COLO668 (cell line): ENCODE measurements around the gene C1GALT1C1.
"Not testable (repeated sequence)": the region's sequence is repeated elsewhere in the genome, so short reads cannot be mapped to it uniquely, and the experiment has no call there.

Source experiments
- DNase-seq: peaks from one replicate; lab custom pipeline; 2025; ENCODE audit not compliant: unreplicated experiment; lab: John Stamatoyannopoulos, UW

The C1GALT1C1 gene

GRCh38 chrX:120629667-120630537 lies at the start of gene C1GALT1C1:
TSS of gene C1GALT1C1 (minus strand) at chrX:120630054. CDS start at chrX:120627166, 2,888 bp downstream.
- peak; percentile 97 for DNase-seq

GRCh38 chrX:120677004-120677652 lies 47.3 kb upstream of the C1GALT1C1 start:
- DNase-seq, result no peak

- DNase-seq, result no peak
These were observed 43.1 kb upstream of the C1GALT1C1 start for GRCh38 chrX:120672841-120673530.

- no peak for DNase-seq
These were observed 42.5 kb upstream of the C1GALT1C1 start for GRCh38 chrX:120672389-120672788.

- DNase-seq, result no peak
These were observed 42.1 kb upstream of the C1GALT1C1 start for GRCh38 chrX:120671963-120672362.

GRCh38 chrX:120668357-120668756 lies 38.5 kb upstream of the C1GALT1C1 start:
- no peak for DNase-seq

- not testable (repeated sequence) for DNase-seq
These were observed 34.7 kb upstream of the C1GALT1C1 start for GRCh38 chrX:120664535-120664934.

GRCh38 chrX:120664081-120664480 lies 34.2 kb upstream of the C1GALT1C1 start:
- DNase-seq, result no peak

GRCh38 chrX:120662662-120663061 lies 32.8 kb upstream of the C1GALT1C1 start:
- no peak for DNase-seq

GRCh38 chrX:120660637-120661036 lies 30.8 kb upstream of the C1GALT1C1 start:
- no peak for DNase-seq

- no peak for DNase-seq
These were observed 23.1 kb upstream of the C1GALT1C1 start for GRCh38 chrX:120653000-120653399.

GRCh38 chrX:120652256-120652655 lies 22.4 kb upstream of the C1GALT1C1 start:
- DNase-seq, result not testable (repeated sequence)

- no peak for DNase-seq
These were observed 17.3 kb upstream of the C1GALT1C1 start for GRCh38 chrX:120647127-120647526.

- DNase-seq, result no peak
These were observed 13.0 kb upstream of the C1GALT1C1 start for GRCh38 chrX:120642871-120643270.

- DNase-seq, result no peak
These were observed 8.8 kb upstream of the C1GALT1C1 start for GRCh38 chrX:120638619-120639018.

- DNase-seq, result no peak
These were observed 4.5 kb downstream of the C1GALT1C1 start for GRCh38 chrX:120625371-120625770.

- no peak for DNase-seq
These were observed 11.7 kb downstream of the C1GALT1C1 start for GRCh38 chrX:120617996-120618630.

- no peak for DNase-seq
These were observed 15.0 kb downstream of the C1GALT1C1 start for GRCh38 chrX:120614816-120615215.

GRCh38 chrX:120612086-120612485 lies 17.8 kb downstream of the C1GALT1C1 start:
- DNase-seq, result no peak

GRCh38 chrX:120604361-120604782 lies 25.5 kb downstream of the C1GALT1C1 start:
- DNase-seq, result peak; percentile 25

GRCh38 chrX:120603707-120604360 lies 26.0 kb downstream of the C1GALT1C1 start, which contains the start of gene MCTS1:
TSS of gene MCTS1 (plus strand) at chrX:120604101. CDS start at chrX:120604237, 136 bp downstream.
- DNase-seq, result peak; percentile 85
